T-cell (primary cell): Measurements from ENCODE around the gene ACACB. TPM values are rescaled to one million over a fixed set of nuclear protein-coding genes. Genes with fewer than 3 reads are reported as not detected.

Experiments used
- ATAC-seq, 4 experiments: fragments of 200-7000 bp in 3 of 4; fragments of 150-1000 bp in 1 of 4; cut with Tn5 transposase; replicated peaks in 1 of 4; 1 replicate in 3 of 4; 2 replicates in 1 of 4; pipeline ENCODE4 v1.10.0; 2021; ENCODE audit warnings: moderate library complexity in 3 of 4, mild to moderate bottlenecking in 2 of 4, moderate number of reproducible peaks in 1 of 4
- CTCF ChIA-PET, 2 donors: fragments of 300-600 bp; sonication (Branson Sonifier 250); formaldehyde crosslinking; loops; one replicate each; lab custom pipeline; 2022; ENCODE audit warnings: antibody characterized with exemption in 2 of 2; lab: Charles Lee
- POLR2A ChIA-PET, 2 donors: fragments of 300-600 bp; sonication (Branson Sonifier 250); formaldehyde crosslinking; loops; one replicate each; lab custom pipeline; 2022; ENCODE audit warnings: antibody characterized with exemption in 2 of 2; lab: Charles Lee
- DNase-seq, 35 experiments: peaks; one replicate each; pipeline versions ENCODE4 v3.0.0 to v3.0.0-alpha.2; 2013 to 2023
- H3K27ac ChIP-seq: one replicate; pipeline ENCODE4 v1.5.1; 2013; ENCODE audit warnings: low read length
- H3K27me3 ChIP-seq, 2 experiments: replicated peaks in 1 of 2; 1 replicate in 1 of 2; 2 replicates in 1 of 2; pipeline versions ENCODE4 v1.6.1 to v1.7.0; 2013; ENCODE audit warnings: low read length in 1 of 2, mixed read lengths in 1 of 2; ENCODE audit not compliant: control insufficient read depth in 2 of 2, insufficient read depth in 2 of 2; ENCODE audit errors: extremely low read depth in 1 of 2
- H3K36me3 ChIP-seq, 2 donors: 1 replicate in 1 of 2; 2 replicates in 1 of 2; pipeline versions ENCODE4 v1.6.1 to v1.7.0; 2013; ENCODE audit warnings: low read length in 1 of 2; ENCODE audit not compliant: control insufficient read depth in 2 of 2, insufficient read depth in 1 of 2; ENCODE audit errors: extremely low read depth in 1 of 2
- H3K4me1 ChIP-seq, 2 experiments: 1 replicate in 1 of 2; 2 replicates in 1 of 2; pipeline versions ENCODE4 v1.6.1 to v1.7.0; 2013; ENCODE audit warnings: low read length in 2 of 2, mixed read lengths in 1 of 2; ENCODE audit not compliant: insufficient read depth in 2 of 2, control insufficient read depth in 1 of 2; ENCODE audit errors: extremely low read depth in 1 of 2
- H3K4me3 ChIP-seq, 2 donors: 1 replicate in 1 of 2; 2 replicates in 1 of 2; pipeline versions ENCODE4 v1.5.1 to v1.7.0; 2013; ENCODE audit warnings: mild to moderate bottlenecking in 2 of 2, low read length in 1 of 2, moderate library complexity in 1 of 2; ENCODE audit not compliant: control insufficient read depth in 1 of 2; ENCODE audit errors: extremely low read depth in 1 of 2
- H3K9me3 ChIP-seq: 2 replicates; pipeline ENCODE4 v1.7.0; 2013
- H3K27ac Mint-ChIP-seq, 2 donors: one replicate each; pipeline ENCODE4 v1.8.0; 2020 to 2021; ENCODE audit warnings: mild to moderate bottlenecking in 2 of 2, mixed read lengths in 2 of 2
- H3K27me3 Mint-ChIP-seq, 2 donors: one replicate each; pipeline ENCODE4 v1.8.0; 2021 to 2022; ENCODE audit warnings: mixed read lengths in 2 of 2
- H3K36me3 Mint-ChIP-seq: one replicate; pipeline ENCODE4 v1.8.0; 2021; ENCODE audit warnings: mixed read lengths
- H3K4me1 Mint-ChIP-seq, 3 donors: one replicate each; pipeline ENCODE4 v1.8.0; 2020 to 2022; ENCODE audit warnings: mixed read lengths in 3 of 3, mild to moderate bottlenecking in 1 of 3
- H3K4me3 Mint-ChIP-seq, 3 donors: one replicate each; pipeline ENCODE4 v1.8.0; 2020 to 2022; ENCODE audit warnings: mild to moderate bottlenecking in 3 of 3, mixed read lengths in 3 of 3, moderate library complexity in 3 of 3
- H3K9me3 Mint-ChIP-seq, 3 donors: one replicate each; pipeline ENCODE4 v1.8.0; 2020 to 2022; ENCODE audit warnings: mixed read lengths in 3 of 3
- WGBS: methylation state at CpG from one replicate; pipeline ENCODE4 v1.1.5; 2013; ENCODE audit warnings: missing lambda C conversion rate; ENCODE audit not compliant: insufficient coverage; 5-methylcytosine and 5-hydroxymethylcytosine counted together
- total RNA-seq, 35 experiments: library from RNA in 6 of 35; stranded (reverse) in 6 of 35; fragments of 120-200 nt in 1 of 35; gene quantifications; one replicate each; pipeline versions ENCODE4 v1.2.1 to v1.2.4 and lab custom pipeline; 2013 to 2026

ACACB gene
- total RNA-seq, 5 donors from 2014 or later (not counting 1 experiment from before 2014, with no cell fraction given), result 24.8 to 34.1 (median 32.1) TPM

GRCh38 chr12:109174468-109174867, 58.1 kb downstream of the ACACB start:
- WGBS, result no CpG with 5 or more reads among the region's 1 CpG
- CTCF ChIA-PET, result no interaction called here
- Mint-ChIP-seq H3K4me3 (no peak overlapping the region), H3K4me1 (no peaks in the 10 kb centered on the region), H3K27ac (no peak overlapping the region), H3K27me3 (no peaks in the 10 kb centered on the region), H3K9me3 (peaks cover 0 to 14% (median 0%) of the 10 kb centered on the region in 3 donors), H3K36me3 (peaks cover 49% of the 10 kb centered on the region)
- H3K27ac ChIP-seq, result no peak overlapping the region
- no peaks in the 10 kb centered on the region for H3K27me3 ChIP-seq
- POLR2A ChIA-PET, result interaction anchor here in 1 of 2 donors (0.7 kb wide), 1 partner anchor 585 kb away, joined by 3 read pairs; no protein-coding TSS in a partner anchor
- H3K36me3 ChIP-seq, result peaks cover 13 to 25% of the 10 kb centered on the region in 2 donors
- no peaks in the 10 kb centered on the region for H3K4me1 ChIP-seq
- no peak for DNase-seq
- H3K9me3 ChIP-seq, result no peaks in the 10 kb centered on the region
- ATAC-seq, result no peak
- H3K4me3 ChIP-seq, result no peak overlapping the region

- no peak for DNase-seq
- ChIA-PET CTCF (no interaction called here), POLR2A (interaction anchor here in 1 of 2 donors (0.7 kb wide), 1 partner anchor 24 kb away, joined by 3 read pairs; no protein-coding TSS in a partner anchor)
- 75% methylated on average over 1 of the region's 6 CpGs for WGBS
- Histone ChIP-seq H3K4me1 (no peaks in the 10 kb centered on the region), H3K36me3 (peaks cover 11 to 18% of the 10 kb centered on the region in 2 donors), H3K9me3 (no peaks in the 10 kb centered on the region), H3K4me3 (no peak overlapping the region), H3K27me3 (no peaks in the 10 kb centered on the region), H3K27ac (no peak overlapping the region)
- no peak overlapping the region for H3K27ac Mint-ChIP-seq
- H3K36me3 Mint-ChIP-seq, result peaks cover 45% of the 10 kb centered on the region
- no peak for ATAC-seq
- H3K27me3 Mint-ChIP-seq, result no peaks in the 10 kb centered on the region
- no peak overlapping the region for H3K4me3 Mint-ChIP-seq
- no peaks in the 10 kb centered on the region for H3K4me1 Mint-ChIP-seq
- peaks cover 0 to 6% (median 0%) of the 10 kb centered on the region in 3 donors for H3K9me3 Mint-ChIP-seq
Measured at GRCh38 chr12:109178532-109178931, 62.1 kb downstream of the ACACB start.

- H3K27ac Mint-ChIP-seq, result no peak overlapping the region
- no peak overlapping the region for H3K4me3 Mint-ChIP-seq
- H3K27ac ChIP-seq, result no peak overlapping the region
- H3K4me1 Mint-ChIP-seq, result no peaks in the 10 kb centered on the region
- no peak overlapping the region for H3K4me3 ChIP-seq
- H3K9me3 ChIP-seq, result no peaks in the 10 kb centered on the region
- ATAC-seq (no peak), DNase-seq (no peak)
- H3K27me3 ChIP-seq, result no peaks in the 10 kb centered on the region
- no peaks in the 10 kb centered on the region for H3K27me3 Mint-ChIP-seq
- CTCF ChIA-PET, result no interaction called here
- H3K36me3 Mint-ChIP-seq, result peaks cover 38% of the 10 kb centered on the region
- 96% methylated on average over 4 of the region's 6 CpGs for WGBS
- H3K9me3 Mint-ChIP-seq, result no peaks in the 10 kb centered on the region
- POLR2A ChIA-PET, result no interaction called here
- H3K4me1 ChIP-seq, result no peaks in the 10 kb centered on the region
- peaks cover 9 to 18% of the 10 kb centered on the region in 2 donors for H3K36me3 ChIP-seq
Measured at GRCh38 chr12:109179927-109180326, 63.5 kb downstream of the ACACB start.

- H3K9me3 ChIP-seq, result no peaks in the 10 kb centered on the region
- 100% methylated on average over 2 of the region's 7 CpGs for WGBS
Measured at GRCh38 chr12:109182041-109182839, 65.9 kb downstream of the ACACB start.

GRCh38 chr12:109185441-109185840, 69.1 kb downstream of the ACACB start:
- H3K4me1 Mint-ChIP-seq, result no peaks in the 10 kb centered on the region
- no peak overlapping the region for H3K27ac ChIP-seq
- peaks cover 0 to 8% of the 10 kb centered on the region in 2 donors for H3K36me3 ChIP-seq
- ATAC-seq (no peak), DNase-seq (no peak)
- H3K27ac Mint-ChIP-seq, result no peak overlapping the region
- H3K36me3 Mint-ChIP-seq, result peaks cover 35% of the 10 kb centered on the region
- 96% methylated on average over 9 of the region's 12 CpGs for WGBS
- CTCF ChIA-PET, result interaction anchor here in 1 of 2 donors (0.5 kb wide), 1 partner anchor 118 kb away, joined by 8 read pairs; no protein-coding TSS in a partner anchor
- H3K4me3 ChIP-seq, result no peak overlapping the region
- no peaks in the 10 kb centered on the region for H3K4me1 ChIP-seq
- no peaks in the 10 kb centered on the region for H3K27me3 Mint-ChIP-seq
- POLR2A ChIA-PET, result no interaction called here
- H3K9me3 Mint-ChIP-seq, result no peaks in the 10 kb centered on the region
- H3K27me3 ChIP-seq, result no peaks in the 10 kb centered on the region
- H3K9me3 ChIP-seq, result no peaks in the 10 kb centered on the region
- no peak overlapping the region for H3K4me3 Mint-ChIP-seq

More at GRCh38 chr12:109182041-109182839, 65.9 kb downstream of the ACACB start:
- POLR2A ChIA-PET, result no interaction called here
- Mint-ChIP-seq H3K36me3 (peaks cover 46% of the 10 kb centered on the region), H3K27ac (no peak overlapping the region), H3K4me1 (no peaks in the 10 kb centered on the region), H3K4me3 (no peak overlapping the region), H3K27me3 (no peaks in the 10 kb centered on the region), H3K9me3 (no peaks in the 10 kb centered on the region)
- CTCF ChIA-PET, result no interaction called here
- Histone ChIP-seq H3K27ac (no peak overlapping the region), H3K4me3 (no peak overlapping the region), H3K4me1 (no peaks in the 10 kb centered on the region), H3K36me3 (peaks cover 9 to 14% of the 10 kb centered on the region in 2 donors), H3K27me3 (no peaks in the 10 kb centered on the region)
- DNase-seq (no peak), ATAC-seq (no peak)

- Mint-ChIP-seq H3K9me3 (no peaks in the 10 kb centered on the region), H3K4me3 (no peak overlapping the region), H3K27me3 (no peaks in the 10 kb centered on the region), H3K36me3 (peaks cover 37% of the 10 kb centered on the region), H3K4me1 (no peaks in the 10 kb centered on the region), H3K27ac (no peak overlapping the region)
- H3K36me3 ChIP-seq, result peaks cover 0 to 11% of the 10 kb centered on the region in 2 donors
- POLR2A ChIA-PET, result no interaction called here
- no peak overlapping the region for H3K4me3 ChIP-seq
- CTCF ChIA-PET, result no interaction called here
- no peaks in the 10 kb centered on the region for H3K9me3 ChIP-seq
- no peak for ATAC-seq
- no peaks in the 10 kb centered on the region for H3K4me1 ChIP-seq
- no peak for DNase-seq
- 100% methylated on average over 3 of the region's 10 CpGs for WGBS
- H3K27ac ChIP-seq, result no peak overlapping the region
- no peaks in the 10 kb centered on the region for H3K27me3 ChIP-seq
Measured at GRCh38 chr12:109186993-109187653, 70.7 kb downstream of the ACACB start.
